GM12878 (cell line): ENCODE data around the gene ARHGAP45. TPM values are rescaled to one million over a fixed set of nuclear protein-coding genes. Genes with fewer than 3 reads are reported as not detected.
A peak's percentile ranks its signal among the peaks of the same experiment; 100 is the strongest.

Experiments
- ATAC-seq: fragments of 200-7000 bp; cut with Tn5 transposase; 3 replicates; pipeline ENCODE4 v1.9.1; 2020; ENCODE audit warnings: mild to moderate bottlenecking, moderate library complexity
- BruUV-seq: library from RNA; stranded (reverse); fragments of 400-500 nt; replicated peaks from 2 replicates; lab custom pipeline; 2021; lab: Mats Ljungman, UMichigan
- CTCF ChIA-PET: fragments of 300-600 bp; sonication (Branson Sonifier 250); formaldehyde crosslinking; extraction: SDS; loops from one replicate; lab custom pipeline; 2021; ENCODE audit warnings: inconsistent platforms; lab: Yijun Ruan, JAX
- POLR2A ChIA-PET: fragments of 350-600 bp; formaldehyde crosslinking; extraction: SDS; loops from one replicate; lab custom pipeline; 2021; ENCODE audit warnings: inconsistent platforms; lab: Charles Lee
- RAD21 ChIA-PET: fragments of 300-600 bp; sonication (Branson Sonifier 250); formaldehyde crosslinking; loops from one replicate; lab custom pipeline; 2023; ENCODE audit warnings: antibody characterized with exemption; ENCODE audit not compliant: unreplicated experiment; lab: Charles Lee
- SMC1A ChIA-PET: fragments of 300-600 bp; sonication (Branson Sonifier 250); formaldehyde crosslinking; loops from one replicate; lab custom pipeline; 2023; ENCODE audit not compliant: unreplicated experiment, uncharacterized antibody; lab: Charles Lee
- DNase-seq: peaks from one replicate; pipeline ENCODE4 v3.0.0-alpha.2; 2011; ENCODE audit warnings: low read depth, low spot score
- FAIRE-seq: peaks from 3 replicates; lab custom pipeline; 2011; peaks lifted over from hg19 to GRCh38; lab: Jason Lieb, UNC
- H2AFZ ChIP-seq: 2 replicates; pipeline ENCODE4 v1.6.0; 2011; ENCODE audit warnings: low read depth, low read length, control low read depth; ENCODE audit not compliant: control insufficient read depth
- H3K27ac ChIP-seq: 2 replicates; pipeline ENCODE4 v1.5.1; 2011; ENCODE audit warnings: control low read depth; ENCODE audit not compliant: control insufficient read depth, insufficient read depth
- H3K27me3 ChIP-seq, 2 experiments: replicated peaks in 1 of 2; 2 replicates each; pipeline versions ENCODE4 v1.6.0 to v1.6.1; 2011; ENCODE audit warnings: low read length in 1 of 2; ENCODE audit not compliant: control insufficient read depth in 2 of 2, insufficient read depth in 2 of 2
- H3K36me3 ChIP-seq, 2 experiments: 2 replicates each; pipeline ENCODE4 v1.5.1; 2011; ENCODE audit warnings: low read length in 1 of 2; ENCODE audit not compliant: control insufficient read depth in 2 of 2, insufficient read depth in 2 of 2
- H3K4me1 ChIP-seq: 2 replicates; pipeline ENCODE4 v1.6.1; 2011; ENCODE audit warnings: mild to moderate bottlenecking, low read length, moderate library complexity, mixed read lengths; ENCODE audit not compliant: control insufficient read depth, insufficient read depth
- H3K4me2 ChIP-seq: 2 replicates; pipeline ENCODE4 v1.6.0; 2011; ENCODE audit warnings: control low read depth; ENCODE audit not compliant: control insufficient read depth, insufficient read depth
- H3K4me3 ChIP-seq: fragments of 200-600 bp; sonication (generic); 2 replicates; pipeline ENCODE4 v1.5.1; 2016
- H3K79me2 ChIP-seq: 2 replicates; pipeline ENCODE4 v1.6.0; 2011; ENCODE audit warnings: low read length; ENCODE audit not compliant: control insufficient read depth, insufficient read depth
- H3K9ac ChIP-seq: 2 replicates; pipeline ENCODE4 v1.8.0; 2011; ENCODE audit warnings: low read length, control low read depth, mixed read lengths; ENCODE audit not compliant: control insufficient read depth, insufficient read depth
- H3K9me3 ChIP-seq: replicated peaks from 3 replicates; pipeline ENCODE4 v1.5.1; 2011; ENCODE audit warnings: mild to moderate bottlenecking, low read length; ENCODE audit not compliant: control insufficient read depth, insufficient read depth
- H4K20me1 ChIP-seq: 2 replicates; pipeline ENCODE4 v1.6.0; 2011; ENCODE audit not compliant: control insufficient read depth, insufficient read depth
- MTA3 ChIP-seq: IDR thresholded peaks from 2 replicates; pipeline ENCODE4 v1.6.1; 2012; ENCODE audit warnings: low read length, inconsistent platforms, borderline replicate concordance
- NKRF ChIP-seq: fragments of 450-650 bp; conservative IDR thresholded peaks from 2 replicates; pipeline ENCODE4 v1.6.1; 2017; ENCODE audit warnings: mild to moderate bottlenecking, moderate library complexity
- RFX5 ChIP-seq: IDR thresholded peaks from 2 replicates; pipeline ENCODE4 v1.6.1; 2011; ENCODE audit warnings: low read depth, low read length, improper control_type of control experiment
- ZBTB33 ChIP-seq: fragments of 450-650 bp; IDR thresholded peaks from 2 replicates; pipeline ENCODE4 v1.6.1; 2017; ENCODE audit warnings: mild to moderate bottlenecking
- WGBS: methylation state at CpG from one replicate; pipeline ENCODE4 v1.1.6; 2016; ENCODE audit warnings: low lambda C conversion rate; ENCODE audit not compliant: insufficient replicate concordance, insufficient coverage; ENCODE audit errors: missing lambda C conversion rate; 5-methylcytosine and 5-hydroxymethylcytosine counted together
- in situ Hi-C: fragments of 300-500 bp; cut with MboI; formaldehyde crosslinking; loops from 9 replicates; pipeline ENCODE4 v1.14.3; 2018; ENCODE audit warnings: mixed read lengths
- intact Hi-C: fragments of 100-400 bp; cut with micrococcal nuclease; formaldehyde crosslinking; loops from one replicate; pipeline ENCODE4 v1.14.2; 2022; ENCODE audit not compliant: unreplicated experiment
- polyA plus RNA-seq, 11 experiments: library from polyadenylated mRNA; depleted of rRNA in 4 of 11; unstranded in 6 of 11; stranded (reverse) in 5 of 11; fragments of >200 nt; fragmentation: Nextera tagmentation in 4 of 11; fragmentation: Illumina TruSeq in 1 of 11; extraction: Ambion mirVana in 4 of 11; extraction: Trizol in 1 of 11; gene quantifications; 1 replicate in 1 of 11; 2 replicates in 10 of 11; pipeline versions ENCODE4 v1.2.1 to v1.2.3, GENCODE V29; 2011 to 2016; ENCODE audit warnings: inconsistent platforms in 2 of 11, missing spikeins in 2 of 11, low read depth in 1 of 11
- total RNA-seq, 4 experiments: library from RNA; depleted of rRNA in 3 of 4; stranded (reverse); fragments of >200 nt in 3 of 4; fragmentation: Illumina TruSeq in 1 of 4; extraction: Trizol in 1 of 4; gene quantifications; 2 replicates each; pipeline versions ENCODE4 v1.2.1 to v1.2.3, GENCODE V29; 2013 to 2021

ARHGAP45 gene
- total and polyA plus RNA-seq, 10 of the 15 experiments (the other 5 are each of a cell fraction or from before 2014, with no cell fraction given): 1.4 to 151 (median 59.9) TPM

GRCh38 chr19:1093330-1093729, 26.4 kb downstream of the ARHGAP45 start:
- Histone ChIP-seq H2AFZ (no peak overlapping the region), H4K20me1 (no peaks in the 10 kb centered on the region), H3K27me3 (no peaks in the 10 kb centered on the region), H3K4me2 (peak overlapping the region; percentile 85; the same call in 1 of the 2 replicates), H3K4me3 (peak overlapping the region; percentile 96), H3K9ac (peak overlapping the region; percentile 87; the same call in 1 of the 2 replicates), H3K4me1 (peaks cover 19% of the 10 kb centered on the region), H3K79me2 (peaks cover 24% of the 10 kb centered on the region), H3K27ac (no peak overlapping the region), H3K36me3 (peaks cover 0 to 26% of the 10 kb centered on the region in 2 experiments), H3K9me3 (no peaks in the 10 kb centered on the region)
- 86% methylated on average over 13 of the region's 15 CpGs for WGBS
- no TSS peak for BruUV-seq
- ChIA-PET POLR2A (interaction anchor here (0.5 to 3.1 kb wide), 6 partner anchors 8 to 97 kb away, joined by 4 to 25 read pairs (median 8); partner anchors contain the start of gene GPX4), SMC1A (interaction anchor here (0.9 kb wide), 1 partner anchor 29 kb away, joined by 3 read pairs; no protein-coding TSS in a partner anchor), CTCF (interaction anchor here (0.6 to 1.4 kb wide), 3 partner anchors 12 to 35 kb away, joined by 3 to 6 read pairs (median 4); no protein-coding TSS in a partner anchor), RAD21 (interaction anchor here (1.7 kb wide), 1 partner anchor 29 kb away, joined by 6 read pairs; no protein-coding TSS in a partner anchor)
- no peak for DNase-seq
- in situ Hi-C loops (no loop called here), intact Hi-C loops (no loop called here)
- ATAC-seq: no peak
- FAIRE-seq: no peak
- TF ChIP-seq RFX5 (no peak), MTA3 (no peak), ZBTB33 (no peak), NKRF (no peak)
